Activated T-helper 1 cell treated with Interleukin-2 at 50 U/mL for 16 hours (primary cell): ENCODE results near the gene NLRP11.
"Not testable (repeated sequence)": the region's sequence is repeated elsewhere in the genome, so short reads cannot be mapped to it uniquely, and the experiment has no call there.

Experiments
- DNase-seq: peaks from one replicate; pipeline ENCODE4 v3.0.0-alpha.2; 2020; ENCODE audit warnings: low read depth

NLRP11 gene

DNA sequence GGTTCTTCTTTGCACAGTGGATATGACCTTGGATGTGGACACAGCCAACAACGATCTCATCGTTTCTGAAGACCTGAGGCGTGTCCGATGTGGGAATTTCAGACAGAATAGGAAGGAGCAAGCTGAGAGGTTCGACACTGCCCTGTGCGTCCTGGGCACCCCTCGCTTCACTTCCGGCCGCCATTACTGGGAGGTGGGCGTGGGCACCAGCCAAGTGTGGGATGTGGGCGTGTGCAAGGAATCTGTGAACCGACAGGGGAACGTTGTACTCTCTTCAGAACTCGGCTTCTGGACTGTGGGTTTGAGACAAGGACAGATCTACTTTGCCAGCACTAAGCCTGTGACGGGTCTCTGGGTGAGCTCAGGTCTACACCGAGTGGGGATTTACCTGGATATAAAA lies 53.5 kb downstream of the NLRP11 start:
- no peak for DNase-seq

- DNase-seq: no peak
Measured at GRCh38 chr19:55777528-55777927, 54.3 kb downstream of the NLRP11 start.

DNA sequence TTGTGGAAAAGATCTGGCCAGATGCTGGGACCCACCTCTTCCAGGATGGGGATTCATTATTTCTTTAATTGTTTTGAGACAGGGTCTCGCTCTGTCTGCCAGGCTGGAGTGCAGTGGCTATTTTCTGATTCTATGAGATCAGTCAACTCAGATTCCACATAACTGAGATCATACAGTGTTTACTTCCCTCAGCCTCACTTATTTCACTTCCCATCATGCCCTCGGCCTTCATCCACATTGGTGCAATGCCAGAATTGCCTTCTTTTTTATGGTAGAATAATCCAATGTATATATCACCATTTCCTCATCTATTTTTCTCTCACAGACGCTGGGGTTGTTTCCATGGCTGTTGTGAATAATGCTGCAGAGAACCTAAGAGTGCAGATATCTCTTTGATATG lies 62.2 kb downstream of the NLRP11 start:
- not testable (repeated sequence) for DNase-seq

GRCh38 chr19:55768818-55769217 lies 63.0 kb downstream of the NLRP11 start, which contains the start of gene RFPL4AL1:
TSS of gene RFPL4AL1 (plus strand) at chr19:55769118. CDS start at chr19:55771805, 2,687 bp downstream.
- DNase-seq: not testable (repeated sequence)

DNA sequence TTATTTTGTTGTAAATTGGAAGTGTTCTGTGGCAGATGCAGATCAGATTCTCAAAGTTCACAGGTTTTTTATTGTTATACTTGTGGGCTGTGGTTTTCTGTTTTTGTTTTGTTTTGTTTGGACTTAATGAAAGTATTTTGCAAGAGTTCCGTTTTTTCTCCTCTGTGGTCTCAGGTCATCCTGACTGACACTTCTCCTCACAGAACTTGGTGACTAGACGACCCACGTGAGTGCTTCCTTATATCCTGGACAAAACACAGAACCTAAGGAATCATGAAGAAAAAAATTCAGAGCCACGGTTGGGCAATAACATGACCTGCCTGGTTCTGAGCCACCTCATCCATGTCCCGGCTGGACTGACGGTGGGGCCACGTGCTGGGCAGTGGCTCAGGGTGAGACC lies 65.3 kb downstream of the NLRP11 start:
- no peak for DNase-seq

GRCh38 chr19:55758797-55759196 lies 73.0 kb downstream of the NLRP11 start, which contains the start of gene RFPL4A:
TSS of gene RFPL4A (plus strand) at chr19:55759097. CDS start at chr19:55761801, 2,704 bp downstream.
- not testable (repeated sequence) for DNase-seq

GRCh38 chr19:55756808-55757207 lies 75.0 kb downstream of the NLRP11 start:
- DNase-seq: not testable (repeated sequence)

DNA sequence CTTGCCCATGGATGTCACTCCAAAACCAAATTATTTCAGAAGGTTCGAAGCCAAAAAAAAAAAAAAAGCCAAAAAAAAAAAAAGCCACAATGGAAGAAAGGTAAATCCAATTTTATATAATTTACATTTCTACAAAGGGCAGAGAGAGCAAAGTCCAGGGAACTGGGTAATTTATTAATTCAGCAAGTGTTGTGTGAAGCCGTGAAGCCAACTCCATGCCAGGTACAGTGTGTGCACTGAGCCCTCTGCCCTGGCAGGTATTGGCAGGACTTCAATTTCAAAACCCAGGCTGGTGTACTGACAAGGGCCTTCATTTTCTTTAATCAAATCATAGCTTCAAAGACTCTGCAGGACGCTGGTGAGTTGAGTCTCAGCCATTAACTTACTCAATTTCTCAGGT lies 78.4 kb downstream of the NLRP11 start:
- no peak for DNase-seq

GRCh38 chr19:55750715-55751114 lies 81.1 kb downstream of the NLRP11 start:
- DNase-seq: no peak

- no peak for DNase-seq
Measured at GRCh38 chr19:55738302-55738701, 93.5 kb downstream of the NLRP11 start, which contains the start of gene NLRP9. TSS of gene NLRP9 (minus strand) at chr19:55738402. CDS start at chr19:55738374, 28 bp downstream.
